Liver (tissue), 3 donors: ENCODE measurements around the gene INTS3.

Experiments used
- CTCF ChIP-seq: fragments of 150-350 bp; IDR thresholded peaks from 2 replicates; pipeline ENCODE4 v1.5.1; 2017; ENCODE audit warnings: improper control_type of control experiment, low read depth, low read length; ENCODE audit not compliant: missing input control
- EGR1 ChIP-seq, 2 donors: IDR thresholded peaks; 2 replicates each; pipeline ENCODE4 v1.6.1; 2016 to 2018; ENCODE audit warnings: antibody characterized with exemption in 2 of 2, low read depth in 2 of 2
- FOXA1 ChIP-seq: IDR thresholded peaks from 2 replicates; pipeline ENCODE4 v1.6.1; 2016; ENCODE audit warnings: antibody characterized with exemption
- HNF4G ChIP-seq: IDR thresholded peaks from 2 replicates; pipeline ENCODE4 v1.6.1; 2016; ENCODE audit warnings: antibody characterized with exemption
- MAX ChIP-seq: IDR thresholded peaks from 2 replicates; pipeline ENCODE4 v1.6.1; 2016; ENCODE audit warnings: antibody characterized with exemption
- TAF1 ChIP-seq: conservative IDR thresholded peaks from 2 replicates; pipeline ENCODE4 v1.6.1; 2016; ENCODE audit warnings: antibody characterized with exemption, mild to moderate bottlenecking
- donor health status: healthy.
- donor health status: healthy.

- TF ChIP-seq CTCF (no peak), HNF4G (no peak), TAF1 (no peak), MAX (no peak), EGR1 (IDR thresholded peaks at IDR 0.05; ENCODE audit: low read depth in 2 of 2) (no peak), FOXA1 (no peak)
Observed at GRCh38 chr1:153688276-153688675, 39.6 kb upstream of the INTS3 start.
